ENCODE measurements around the gene CDCP1.

DNA sequence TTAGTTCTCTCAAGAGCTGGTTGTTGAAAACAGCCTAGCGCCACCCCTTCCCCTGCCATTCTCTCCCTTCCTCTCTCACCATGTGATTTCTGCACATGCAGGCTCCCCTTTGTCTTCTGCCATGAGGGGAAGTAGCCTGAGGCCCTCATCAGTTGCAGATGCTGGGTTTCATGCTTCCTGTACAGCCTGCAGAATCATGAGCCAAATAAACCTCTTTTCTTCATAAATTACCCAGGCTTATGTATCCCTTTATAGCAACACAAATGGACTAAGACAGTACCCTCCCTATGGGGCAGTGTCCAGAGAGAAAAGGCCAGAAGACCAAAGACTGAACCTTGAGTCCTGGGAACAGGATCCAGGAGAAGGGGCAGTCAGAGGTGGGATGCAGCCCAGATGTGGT lies 65.4 kb downstream of the CDCP1 start:
- TF ChIP-seq, protein P1, sequence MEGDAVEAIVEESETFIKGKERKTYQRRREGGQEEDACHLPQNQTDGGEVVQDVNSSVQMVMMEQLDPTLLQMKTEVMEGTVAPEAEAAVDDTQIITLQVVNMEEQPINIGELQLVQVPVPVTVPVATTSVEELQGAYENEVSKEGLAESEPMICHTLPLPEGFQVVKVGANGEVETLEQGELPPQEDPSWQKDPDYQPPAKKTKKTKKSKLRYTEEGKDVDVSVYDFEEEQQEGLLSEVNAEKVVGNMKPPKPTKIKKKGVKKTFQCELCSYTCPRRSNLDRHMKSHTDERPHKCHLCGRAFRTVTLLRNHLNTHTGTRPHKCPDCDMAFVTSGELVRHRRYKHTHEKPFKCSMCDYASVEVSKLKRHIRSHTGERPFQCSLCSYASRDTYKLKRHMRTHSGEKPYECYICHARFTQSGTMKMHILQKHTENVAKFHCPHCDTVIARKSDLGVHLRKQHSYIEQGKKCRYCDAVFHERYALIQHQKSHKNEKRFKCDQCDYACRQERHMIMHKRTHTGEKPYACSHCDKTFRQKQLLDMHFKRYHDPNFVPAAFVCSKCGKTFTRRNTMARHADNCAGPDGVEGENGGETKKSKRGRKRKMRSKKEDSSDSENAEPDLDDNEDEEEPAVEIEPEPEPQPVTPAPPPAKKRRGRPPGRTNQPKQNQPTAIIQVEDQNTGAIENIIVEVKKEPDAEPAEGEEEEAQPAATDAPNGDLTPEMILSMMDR (IDR thresholded peaks at IDR 0.05): no peak
- no peak for TF ChIP-seq EZH2 (IDR thresholded peaks at IDR 0.05; ENCODE audit: borderline replicate concordance, insufficient read depth, low read depth, low read length, poor library complexity, severe bottlenecking)
